BLaER1 treated with 17β-estradiol and CSF1 and Interleukin-3, amounts not matched to agents 10 nM and 100 nM (cell line): ENCODE results near the gene PAX2.
A peak's percentile ranks its signal among the peaks of the same experiment; 100 is the strongest.

Experiments
- H3K27ac ChIP-seq, 11 experiments: shearing (Covaris generic); formaldehyde crosslinking; 2 replicates each; pipeline ENCODE4 v1.8.1; 2022
- H3K27me3 ChIP-seq, 11 experiments: shearing (Covaris generic); formaldehyde crosslinking; 2 replicates each; pipeline ENCODE4 v1.8.1; 2022
- H3K36me3 ChIP-seq, 11 experiments: shearing (Covaris generic); formaldehyde crosslinking; 2 replicates each; pipeline ENCODE4 v1.8.1; 2022
- H3K4me1 ChIP-seq, 10 experiments: shearing (Covaris generic); formaldehyde crosslinking; 2 replicates each; pipeline ENCODE4 v1.8.1; 2022
- H3K4me2 ChIP-seq, 11 experiments: shearing (Covaris generic); formaldehyde crosslinking; 2 replicates each; pipeline ENCODE4 v1.8.1; 2022
- H3K4me3 ChIP-seq, 10 experiments: shearing (Covaris generic); formaldehyde crosslinking; 2 replicates each; pipeline ENCODE4 v1.8.1; 2022
- H3K9ac ChIP-seq, 11 experiments: shearing (Covaris generic); formaldehyde crosslinking; 2 replicates each; pipeline ENCODE4 v1.8.1; 2022
- H3K9me3 ChIP-seq, 11 experiments: shearing (Covaris generic); formaldehyde crosslinking; replicated peaks in 1 of 11; 2 replicates each; pipeline ENCODE4 v1.8.1; 2022
- H4K20me1 ChIP-seq, 11 experiments: shearing (Covaris generic); formaldehyde crosslinking; 2 replicates each; pipeline ENCODE4 v1.8.1; 2022
- Cebpa-rat ChIP-seq, 11 experiments: shearing (Covaris generic); IDR thresholded peaks; 2 replicates each; pipeline ENCODE4 v1.8.1; 2022

Gene PAX2

GRCh38 chr10:100735337-100736143, 9.8 kb upstream of the PAX2 start:
- no peak overlapping the region for H3K4me2 ChIP-seq
- peaks cover 0 to 3% (median 0%) of the 10 kb centered on the region in 11 experiments; a peak in 2 of 22 replicates for H3K9me3 ChIP-seq
- H3K36me3 ChIP-seq, result no peaks in the 10 kb centered on the region
- no peak overlapping the region for H3K27ac ChIP-seq
- TF ChIP-seq Cebpa-rat (IDR thresholded peaks at IDR 0.05), result no peak
- peaks cover 0 to 85% (median 45%) of the 10 kb centered on the region in 11 experiments; a peak in 17 of 22 replicates for H4K20me1 ChIP-seq
- no peak overlapping the region for H3K4me3 ChIP-seq
- H3K9ac ChIP-seq, result no peak overlapping the region
- H3K27me3 ChIP-seq, result peaks cover 87 to 100% (median 99%) of the 10 kb centered on the region in 11 experiments
- peaks cover 20 to 27% (median 23%) of the 10 kb centered on the region in 10 experiments for H3K4me1 ChIP-seq

- Histone ChIP-seq H3K27ac (no peak overlapping the region), H3K9ac (no peak overlapping the region), H3K4me1 (peaks cover 12 to 20% (median 16%) of the 10 kb centered on the region in 10 experiments), H3K36me3 (no peaks in the 10 kb centered on the region), H3K4me3 (no peak overlapping the region), H4K20me1 (peaks cover 0 to 92% (median 52%) of the 10 kb centered on the region in 11 experiments; a peak in 17 of 22 replicates), H3K9me3 (no peaks in the 10 kb centered on the region), H3K4me2 (no peak overlapping the region), H3K27me3 (peaks cover 87 to 100% (median 99%) of the 10 kb centered on the region in 11 experiments)
- no peak for TF ChIP-seq Cebpa-rat (IDR thresholded peaks at IDR 0.05)
Observed at GRCh38 chr10:100736144-100736808, 9.1 kb upstream of the PAX2 start.

- H3K4me3 ChIP-seq, result no peak overlapping the region
- no peak for TF ChIP-seq Cebpa-rat (IDR thresholded peaks at IDR 0.05)
- peaks cover 6 to 18% (median 12%) of the 10 kb centered on the region in 10 experiments for H3K4me1 ChIP-seq
- no peaks in the 10 kb centered on the region for H3K36me3 ChIP-seq
- H3K27ac ChIP-seq, result no peak overlapping the region
- no peak overlapping the region for H3K9ac ChIP-seq
- H3K4me2 ChIP-seq, result no peak overlapping the region
- peaks cover 88 to 100% (median 99%) of the 10 kb centered on the region in 11 experiments for H3K27me3 ChIP-seq
- H4K20me1 ChIP-seq, result peaks cover 0 to 92% (median 55%) of the 10 kb centered on the region in 11 experiments; a peak in 18 of 22 replicates
- no peaks in the 10 kb centered on the region for H3K9me3 ChIP-seq
Observed at GRCh38 chr10:100736809-100737354, 8.5 kb upstream of the PAX2 start.

- Histone ChIP-seq H3K4me2 (peak overlapping the region in 6 of 11 experiments; percentile 7 to 33 (median 20); a peak in 6 of 22 replicates), H3K36me3 (no peaks in the 10 kb centered on the region), H3K4me1 (peaks cover 0 to 21% (median 8%) of the 10 kb centered on the region in 10 experiments; a peak in 15 of 20 replicates), H4K20me1 (peaks cover 0 to 92% (median 61%) of the 10 kb centered on the region in 11 experiments; a peak in 18 of 22 replicates), H3K9ac (no peak overlapping the region), H3K9me3 (no peaks in the 10 kb centered on the region), H3K4me3 (no peak overlapping the region), H3K27me3 (peaks cover 88 to 100% (median 100%) of the 10 kb centered on the region in 11 experiments), H3K27ac (no peak overlapping the region)
- no peak for TF ChIP-seq Cebpa-rat (IDR thresholded peaks at IDR 0.05)
Observed at GRCh38 chr10:100737355-100738054, 7.9 kb upstream of the PAX2 start.

- peaks cover 91 to 100% (median 100%) of the 10 kb centered on the region in 11 experiments for H3K27me3 ChIP-seq
- no peak for TF ChIP-seq Cebpa-rat (IDR thresholded peaks at IDR 0.05)
- H3K27ac ChIP-seq, result no peak overlapping the region
- H3K4me1 ChIP-seq, result peaks cover 0 to 27% (median 12%) of the 10 kb centered on the region in 10 experiments; a peak in 9 of 20 replicates
- H3K36me3 ChIP-seq, result no peaks in the 10 kb centered on the region
- H3K4me2 ChIP-seq, result peak overlapping the region in 4 of 11 experiments; percentile 7 to 23 (median 14); a peak in 4 of 22 replicates
- H4K20me1 ChIP-seq, result peaks cover 0 to 92% (median 68%) of the 10 kb centered on the region in 11 experiments; a peak in 19 of 22 replicates
- H3K9me3 ChIP-seq, result no peaks in the 10 kb centered on the region
- H3K9ac ChIP-seq, result no peak overlapping the region
- H3K4me3 ChIP-seq, result no peak overlapping the region
Observed at GRCh38 chr10:100738055-100738827, 7.1 kb upstream of the PAX2 start.

- Histone ChIP-seq H3K9me3 (no peaks in the 10 kb centered on the region), H3K4me2 (no peak overlapping the region), H4K20me1 (peaks cover 0 to 100% (median 80%) of the 10 kb centered on the region in 11 experiments; a peak in 19 of 22 replicates), H3K4me1 (peaks cover 0 to 39% (median 24%) of the 10 kb centered on the region in 10 experiments; a peak in 12 of 20 replicates), H3K27me3 (peaks cover 100% of the 10 kb centered on the region in 11 experiments), H3K4me3 (no peak overlapping the region), H3K36me3 (no peaks in the 10 kb centered on the region), H3K9ac (no peak overlapping the region), H3K27ac (no peak overlapping the region)
- TF ChIP-seq Cebpa-rat (IDR thresholded peaks at IDR 0.05), result no peak
Observed at GRCh38 chr10:100739517-100740368, 5.6 kb upstream of the PAX2 start.
